HG02571 (cell line): ENCODE measurements around the gene TRIB2.
A peak's percentile ranks its signal among the peaks of the same experiment; 100 is the strongest.

Experiments
- ATAC-seq: cut with Tn5 transposase; IDR thresholded peaks from one replicate; pipeline ENCODE4 v1.9.1; 2021; ENCODE audit warnings: mild to moderate bottlenecking, moderate library complexity; ENCODE audit not compliant: unreplicated experiment

The TRIB2 gene

GRCh38 chr2:12719400-12720277, 2.9 kb downstream of the TRIB2 start:
- ATAC-seq = no peak

GRCh38 chr2:12720278-12720620, 3.5 kb downstream of the TRIB2 start:
- no peak for ATAC-seq

GRCh38 chr2:12720754-12721378, 4.1 kb downstream of the TRIB2 start:
- no peak for ATAC-seq

GRCh38 chr2:12721566-12722446, 5.1 kb downstream of the TRIB2 start:
- no peak for ATAC-seq

GRCh38 chr2:12722447-12723316, 5.9 kb downstream of the TRIB2 start:
- no peak for ATAC-seq

- ATAC-seq = no peak
Measured at GRCh38 chr2:12723736-12724463, 7.2 kb downstream of the TRIB2 start.

GRCh38 chr2:12725233-12726187, 8.8 kb downstream of the TRIB2 start:
- no peak for ATAC-seq

- ATAC-seq = no peak
Measured at GRCh38 chr2:12726271-12726670, 9.5 kb downstream of the TRIB2 start.

GRCh38 chr2:12727065-12727464, 10.3 kb downstream of the TRIB2 start:
- ATAC-seq = no peak

GRCh38 chr2:12727641-12728040, 10.9 kb downstream of the TRIB2 start:
- ATAC-seq = no peak

GRCh38 chr2:12728221-12728777, 11.6 kb downstream of the TRIB2 start:
- peak; percentile 82 for ATAC-seq

- ATAC-seq = no peak
Measured at GRCh38 chr2:12730265-12730664, 13.5 kb downstream of the TRIB2 start.

- no peak for ATAC-seq
Measured at GRCh38 chr2:12731701-12732280, 15.1 kb downstream of the TRIB2 start.

- no peak for ATAC-seq
Measured at GRCh38 chr2:12732651-12733050, 15.9 kb downstream of the TRIB2 start.

- ATAC-seq = no peak
Measured at GRCh38 chr2:12733846-12734245, 17.1 kb downstream of the TRIB2 start.

GRCh38 chr2:12734914-12735654, 18.3 kb downstream of the TRIB2 start:
- ATAC-seq = no peak

GRCh38 chr2:12737297-12737696, 20.6 kb downstream of the TRIB2 start:
- no peak for ATAC-seq
